Left lung (tissue), 14 donors: ENCODE measurements around the gene SALL4. TPM values are rescaled to one million over a fixed set of nuclear protein-coding genes. Genes with fewer than 3 reads are reported as not detected.
A peak's percentile ranks its signal among the peaks of the same experiment; 100 is the strongest.

Source experiments
- ATAC-seq: fragments of 200-7000 bp; cut with Tn5 transposase; one replicate; pipeline ENCODE4 v1.9.1; 2020; ENCODE audit warnings: moderate library complexity
- DNase-seq, 4 donors: peaks; one replicate each; pipeline ENCODE4 v3.0.0-alpha.2; 2013 to 2020
- H3K27ac ChIP-seq, 2 donors: fragments of 200-600 bp; sonication (generic) in 1 of 2; one replicate each; pipeline versions ENCODE4 v1.5.0 to v1.8.0; 2020 to 2021
- H3K27me3 ChIP-seq, 2 donors: fragments of 200-600 bp; sonication (generic) in 1 of 2; one replicate each; pipeline versions ENCODE4 v1.5.0 to v1.8.0; 2020 to 2021
- H3K36me3 ChIP-seq, 2 donors: fragments of 200-600 bp; sonication (generic) in 1 of 2; one replicate each; pipeline versions ENCODE4 v1.5.0 to v1.8.0; 2020 to 2021
- H3K4me1 ChIP-seq, 2 donors: fragments of 200-600 bp; one replicate each; pipeline ENCODE4 v1.8.0; 2021
- H3K4me3 ChIP-seq, 2 donors: fragments of 200-600 bp; sonication (generic) in 1 of 2; one replicate each; pipeline versions ENCODE4 v1.5.0 to v1.8.0; 2020 to 2021; ENCODE audit warnings: mild to moderate bottlenecking in 1 of 2
- H3K9me3 ChIP-seq, 2 donors: fragments of 200-600 bp; sonication (generic) in 1 of 2; one replicate each; pipeline versions ENCODE4 v1.5.0 to v1.8.0; 2020 to 2021
- CTCF ChIP-seq, 2 donors: fragments of 200-600 bp; sonication (generic) in 1 of 2; IDR thresholded peaks; one replicate each; pipeline versions ENCODE4 v1.5.0 to v1.8.0; 2021; ENCODE audit warnings: antibody characterized with exemption in 2 of 2
- intact Hi-C, 2 donors: fragments of 100-400 bp; cut with DNase I; formaldehyde crosslinking; loops; one replicate each; pipeline versions ENCODE4 v1.11.2 to v1.14.2; 2022
- long read RNA-seq, 12 donors: library from polyadenylated mRNA in 2 of 12; unstranded in 2 of 12; transcript quantifications; one replicate each; pipeline ENCODE4 v2.0.0 and lab custom pipeline, GENCODE V29; 2019 to 2026
- polyA plus RNA-seq, 6 donors: library from polyadenylated mRNA; unstranded; fragments of 120-200 nt; gene quantifications; one replicate each; pipeline ENCODE4 v1.2.1, GENCODE V29; 2013; ENCODE audit not compliant: insufficient read length in 6 of 6
- total RNA-seq, 2 donors: library from RNA; stranded (reverse); fragmentation: NEBNext Ultra II Directional; extraction: Animal tissue kit (Norgen Biotek cat#: 25700); gene quantifications; one replicate each; pipeline ENCODE4 v1.2.1, GENCODE V29; 2021
- donor health status: DM: no; HTN: yes; CAD: no.
- donor health status: DM: no; HTN: no; CAD: no.

The SALL4 gene
- total RNA-seq (under 1 TPM; 0.24 to 0.64 TPM), polyA plus RNA-seq (10 to 100 TPM; 17.7 to 24.6 (median 22.3) TPM)
- long read RNA-seq, donor 1, partial matches to known transcripts = 13 of 13 reads
- long read RNA-seq, donor 1, other reads (novel, unspliced or antisense) = 0 of 13 reads
- long read RNA-seq, donor 2, partial matches to known transcripts = 0 of 1 reads
- long read RNA-seq, donor 2, other reads (novel, unspliced or antisense) = 0 of 1 reads
- long read RNA-seq, donor 3 = 0 reads
- long read RNA-seq, donor 4 = 0 reads
- long read RNA-seq, donor 5, partial matches to known transcripts = 0 of 1 reads
- long read RNA-seq, donor 5, other reads (novel, unspliced or antisense) = 0 of 1 reads
- long read RNA-seq, donor 6, full-length matches to known transcripts = 1 of 1 reads
- long read RNA-seq, donor 6, partial matches to known transcripts = 0 of 1 reads
- long read RNA-seq, donor 6, other reads (novel, unspliced or antisense) = 0 of 1 reads
- long read RNA-seq, donor 7, partial matches to known transcripts = 0 of 1 reads
- long read RNA-seq, donor 7, other reads (novel, unspliced or antisense) = 0 of 1 reads
- long read RNA-seq, donor 8 = 0 reads
- long read RNA-seq, donor 9 = 0 reads
- long read RNA-seq, donor 10 = 0 reads
- long read RNA-seq, donor 11 = 0 reads
- long read RNA-seq, donor 12 = 0 reads

GRCh38 chr20:51802170-51802751 is at the start of gene SALL4:
Gene SALL4, minus strand, starts transcription at chr20:51802521. Its CDS starts 113 bp downstream, at chr20:51802408.
- H3K27ac ChIP-seq = no peak within 1 kb of the TSS
- no peaks in the 10 kb centered on the region for H3K9me3 ChIP-seq
- TF ChIP-seq CTCF (IDR thresholded peaks at IDR 0.05) = no peak
- intact Hi-C loops = no loop called here
- DNase-seq = peak in 1 of 4 donors; percentile 66
- peak within 1 kb of the TSS; percentile 32 to 33 for H3K4me3 ChIP-seq
- H3K27me3 ChIP-seq = peaks cover 46 to 72% of the 10 kb centered on the region in 2 donors
- no peak for ATAC-seq
- peaks cover 13 to 31% of the 10 kb centered on the region in 2 donors for H3K4me1 ChIP-seq
- no peaks in the 10 kb centered on the region for H3K36me3 ChIP-seq

GRCh38 chr20:51848346-51848745 is 46.0 kb upstream of the SALL4 start:
- no peaks in the 10 kb centered on the region for H3K9me3 ChIP-seq
- no peak for TF ChIP-seq CTCF (IDR thresholded peaks at IDR 0.05)
- H3K27ac ChIP-seq = no peak overlapping the region

GRCh38 chr20:51840865-51841264 is 38.5 kb upstream of the SALL4 start:
- no peak for TF ChIP-seq CTCF (IDR thresholded peaks at IDR 0.05)
- H3K4me3 ChIP-seq = no peak overlapping the region
- no peak for ATAC-seq
- intact Hi-C loops = no loop called here
- H3K27me3 ChIP-seq = no peaks in the 10 kb centered on the region
- H3K9me3 ChIP-seq = no peaks in the 10 kb centered on the region
- no peak for DNase-seq
- H3K36me3 ChIP-seq = no peaks in the 10 kb centered on the region
- no peaks in the 10 kb centered on the region for H3K4me1 ChIP-seq
- H3K27ac ChIP-seq = no peak overlapping the region

More at GRCh38 chr20:51848346-51848745, 46.0 kb upstream of the SALL4 start:
- Histone ChIP-seq H3K36me3 (no peaks in the 10 kb centered on the region), H3K4me1 (no peaks in the 10 kb centered on the region), H3K27me3 (no peaks in the 10 kb centered on the region), H3K4me3 (no peak overlapping the region)
- intact Hi-C loops = no loop called here
- DNase-seq = no peak
- ATAC-seq = no peak

- Histone ChIP-seq H3K9me3 (no peaks in the 10 kb centered on the region), H3K4me1 (no peaks in the 10 kb centered on the region), H3K27ac (no peak overlapping the region), H3K36me3 (no peaks in the 10 kb centered on the region), H3K4me3 (no peak overlapping the region), H3K27me3 (no peaks in the 10 kb centered on the region)
- TF ChIP-seq CTCF (IDR thresholded peaks at IDR 0.05) = no peak
- intact Hi-C loops = no loop called here
- no peak for DNase-seq
- ATAC-seq = no peak
Observed at GRCh38 chr20:51837876-51838420, 35.6 kb upstream of the SALL4 start.

GRCh38 chr20:51837436-51837835 is 35.1 kb upstream of the SALL4 start:
- TF ChIP-seq CTCF (IDR thresholded peaks at IDR 0.05) = no peak
- ATAC-seq (no peak), DNase-seq (no peak)
- H3K36me3 ChIP-seq = no peaks in the 10 kb centered on the region
- H3K4me3 ChIP-seq = no peak overlapping the region
- intact Hi-C loops = no loop called here
- no peaks in the 10 kb centered on the region for H3K4me1 ChIP-seq
- no peaks in the 10 kb centered on the region for H3K9me3 ChIP-seq
- H3K27ac ChIP-seq = no peak overlapping the region
- no peaks in the 10 kb centered on the region for H3K27me3 ChIP-seq
